OCI-LY7 (cell line): ENCODE measurements around the gene MRPS22. TPM values are rescaled to one million over a fixed set of nuclear protein-coding genes. Genes with fewer than 3 reads are reported as not detected.

Source experiments
- BruUV-seq: library from RNA; stranded (reverse); fragments of 400-500 nt; replicated peaks from 2 replicates; lab custom pipeline; 2021; lab: Mats Ljungman, UMichigan
- CTCF ChIA-PET: fragments of 300-600 bp; sonication (Branson Sonifier 250); formaldehyde crosslinking; loops from one replicate; lab custom pipeline; 2022; ENCODE audit warnings: antibody characterized with exemption; ENCODE audit not compliant: unreplicated experiment; lab: Charles Lee
- POLR2A ChIA-PET: fragments of 300-600 bp; sonication (Branson Sonifier 250); formaldehyde crosslinking; loops from one replicate; lab custom pipeline; 2022; ENCODE audit warnings: antibody characterized with exemption; lab: Charles Lee
- DNase-seq: peaks from one replicate; pipeline ENCODE4 v3.0.0-alpha.2; 2015; ENCODE audit warnings: low spot score
- H2AFZ ChIP-seq: fragments of 200-600 bp; sonication (generic), shearing (Covaris generic); 2 replicates; pipeline ENCODE4 v1.6.1; 2014; ENCODE audit warnings: mild to moderate bottlenecking, antibody characterized with exemption, low read length, moderate library complexity
- H3K27ac ChIP-seq: fragments of 200-600 bp; sonication (generic); 2 replicates; pipeline ENCODE4 v1.5.1; 2014; ENCODE audit warnings: mixed run types, low read depth, mild to moderate bottlenecking, moderate library complexity, low read length, inconsistent platforms; ENCODE audit not compliant: poor library complexity, severe bottlenecking
- H3K36me3 ChIP-seq: fragments of 200-600 bp; sonication (generic); 2 replicates; pipeline ENCODE4 v1.6.1; 2014; ENCODE audit warnings: mild to moderate bottlenecking, antibody characterized with exemption, low read length, moderate library complexity, mixed read lengths; ENCODE audit not compliant: insufficient read depth
- H3K4me1 ChIP-seq: fragments of 200-600 bp; sonication (generic); 2 replicates; pipeline ENCODE4 v1.5.1; 2014; ENCODE audit warnings: mild to moderate bottlenecking, low read length; ENCODE audit not compliant: insufficient read depth, poor library complexity, severe bottlenecking
- H3K4me2 ChIP-seq: fragments of 200-600 bp; sonication (generic); 2 replicates; pipeline ENCODE4 v1.6.1; 2014; ENCODE audit warnings: mild to moderate bottlenecking, low read length
- H3K4me3 ChIP-seq: fragments of 200-600 bp; sonication (generic); 2 replicates; pipeline ENCODE4 v1.5.1; 2014; ENCODE audit warnings: mild to moderate bottlenecking, low read depth, low read length; ENCODE audit not compliant: poor library complexity, severe bottlenecking
- H3K79me2 ChIP-seq: fragments of 200-600 bp; sonication (generic); 2 replicates; pipeline ENCODE4 v1.6.1; 2016; ENCODE audit warnings: low read depth, mild to moderate bottlenecking, low read length, moderate library complexity, mixed read lengths; ENCODE audit not compliant: insufficient read depth
- H3K9me2 ChIP-seq: fragments of 200-600 bp; sonication (generic); 2 replicates; pipeline ENCODE4 v1.6.1; 2016; ENCODE audit warnings: mild to moderate bottlenecking, low read length, mixed read lengths; ENCODE audit not compliant: insufficient read depth
- H3K9me3 ChIP-seq: fragments of 200-600 bp; sonication (generic); 2 replicates; pipeline ENCODE4 v1.6.1; 2014; ENCODE audit warnings: mild to moderate bottlenecking, mixed run types, low read length, mixed read lengths
- H4K20me1 ChIP-seq: fragments of 200-600 bp; sonication (generic); 2 replicates; pipeline ENCODE4 v1.6.1; 2014; ENCODE audit warnings: mild to moderate bottlenecking, antibody characterized with exemption, low read length, moderate library complexity, mixed read lengths; ENCODE audit not compliant: insufficient read depth
- EZH2phosphoT487 ChIP-seq: fragments of 200-600 bp; sonication (generic); IDR thresholded peaks from 2 replicates; pipeline ENCODE4 v1.6.1; 2018; ENCODE audit warnings: low read depth, borderline replicate concordance, mild to moderate bottlenecking, mixed run types, antibody characterized with exemption, low read length, moderate library complexity, mixed read lengths
- intact Hi-C: fragments of 100-400 bp; cut with micrococcal nuclease; formaldehyde crosslinking; loops from one replicate; pipeline ENCODE4 v1.10.0; 2022; ENCODE audit not compliant: unreplicated experiment
- total RNA-seq, 2 experiments: library from RNA; depleted of rRNA in 1 of 2; stranded (reverse); fragments of >200 nt in 1 of 2; shearing (Covaris generic) in 1 of 2; gene quantifications; 2 replicates each; pipeline ENCODE4 v1.2.3, GENCODE V29; 2014 to 2022
- TF ChIP-seq, protein P1 (sequence below): fragments of 200-600 bp; sonication (generic); conservative IDR thresholded peaks from 2 replicates; pipeline ENCODE4 v1.5.1; 2014; ENCODE audit warnings: mild to moderate bottlenecking, antibody characterized with exemption, low read length, moderate library complexity, mixed read lengths

Gene MRPS22
- total RNA-seq, 2 experiments from 2014 or later, result 54.9 to 61.4 TPM

DNA sequence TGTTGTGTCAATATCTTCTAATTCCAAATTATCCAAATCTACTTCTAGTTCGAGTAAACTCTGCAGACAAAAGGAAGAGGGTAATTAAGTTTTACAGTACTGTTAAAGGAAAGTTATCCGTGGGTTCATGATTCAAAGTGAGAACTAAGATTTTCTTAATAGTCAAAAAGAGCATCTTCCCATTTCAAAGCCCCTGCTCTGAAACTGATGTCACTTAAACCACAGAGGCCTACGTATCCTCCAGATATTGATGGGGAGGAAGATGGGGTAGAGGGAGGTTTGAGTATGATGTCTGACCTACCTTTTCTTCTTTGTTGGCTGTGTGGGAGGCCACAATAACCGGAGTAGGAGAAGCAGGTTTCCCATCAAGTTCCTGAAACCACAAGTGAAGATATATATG, 14.1 kb downstream of the MRPS22 start:
- ChIA-PET POLR2A (interaction anchor here (1.2 kb wide), 1 partner anchor 13 kb away, joined by 3 read pairs; no protein-coding TSS in a partner anchor), CTCF (no interaction called here)
- peaks cover 99% of the 10 kb centered on the region for H3K36me3 ChIP-seq
- H3K4me3 ChIP-seq, result no peak overlapping the region
- H3K4me2 ChIP-seq, result no peak overlapping the region
- no peaks in the 10 kb centered on the region for H3K4me1 ChIP-seq
- H3K27ac ChIP-seq, result no peak overlapping the region
- H4K20me1 ChIP-seq, result no peaks in the 10 kb centered on the region; the same call in 1 of the 2 replicates
- H3K9me3 ChIP-seq, result no peaks in the 10 kb centered on the region
- BruUV-seq, result no TSS peak
- no peak overlapping the region for H2AFZ ChIP-seq
- H3K9me2 ChIP-seq, result no peaks in the 10 kb centered on the region
- TF ChIP-seq, protein P1, sequence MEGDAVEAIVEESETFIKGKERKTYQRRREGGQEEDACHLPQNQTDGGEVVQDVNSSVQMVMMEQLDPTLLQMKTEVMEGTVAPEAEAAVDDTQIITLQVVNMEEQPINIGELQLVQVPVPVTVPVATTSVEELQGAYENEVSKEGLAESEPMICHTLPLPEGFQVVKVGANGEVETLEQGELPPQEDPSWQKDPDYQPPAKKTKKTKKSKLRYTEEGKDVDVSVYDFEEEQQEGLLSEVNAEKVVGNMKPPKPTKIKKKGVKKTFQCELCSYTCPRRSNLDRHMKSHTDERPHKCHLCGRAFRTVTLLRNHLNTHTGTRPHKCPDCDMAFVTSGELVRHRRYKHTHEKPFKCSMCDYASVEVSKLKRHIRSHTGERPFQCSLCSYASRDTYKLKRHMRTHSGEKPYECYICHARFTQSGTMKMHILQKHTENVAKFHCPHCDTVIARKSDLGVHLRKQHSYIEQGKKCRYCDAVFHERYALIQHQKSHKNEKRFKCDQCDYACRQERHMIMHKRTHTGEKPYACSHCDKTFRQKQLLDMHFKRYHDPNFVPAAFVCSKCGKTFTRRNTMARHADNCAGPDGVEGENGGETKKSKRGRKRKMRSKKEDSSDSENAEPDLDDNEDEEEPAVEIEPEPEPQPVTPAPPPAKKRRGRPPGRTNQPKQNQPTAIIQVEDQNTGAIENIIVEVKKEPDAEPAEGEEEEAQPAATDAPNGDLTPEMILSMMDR, result no peak
- TF ChIP-seq EZH2phosphoT487, result no peak
- intact Hi-C loops, result no loop called here
- DNase-seq, result no peak
- H3K79me2 ChIP-seq, result no peaks in the 10 kb centered on the region

DNA sequence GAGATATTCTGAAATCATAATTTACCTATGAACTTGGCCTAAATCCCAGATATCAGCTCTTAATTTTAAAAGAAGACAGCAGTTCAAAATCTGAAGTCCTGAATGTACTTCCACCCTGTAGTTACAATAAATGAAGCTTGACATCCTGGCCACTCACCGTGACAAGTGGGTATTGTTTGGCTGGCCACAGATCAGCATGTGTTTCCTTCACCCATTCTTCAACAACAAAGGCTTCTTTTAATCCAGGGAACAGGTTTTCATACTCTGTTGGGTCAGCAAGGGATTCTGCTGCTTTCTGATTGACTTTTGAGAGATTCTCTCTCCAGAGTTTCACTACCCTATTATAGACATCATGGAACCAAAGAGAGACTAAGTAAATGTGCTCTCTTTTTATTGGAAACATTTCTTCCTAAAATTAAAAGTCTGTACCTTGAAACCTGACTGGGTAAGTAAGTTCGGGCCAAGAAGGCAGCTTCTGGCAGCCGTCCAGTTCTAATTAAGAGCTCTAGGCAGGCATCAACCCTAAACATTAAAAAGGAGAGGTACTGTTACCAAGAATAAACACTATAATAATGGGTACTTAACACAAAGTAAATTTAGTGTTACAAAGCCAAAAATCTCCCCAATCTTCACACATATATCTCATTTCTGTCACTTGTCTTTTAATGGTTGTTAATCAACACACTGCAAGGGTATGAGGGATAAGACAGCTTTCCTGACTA, 15.2 kb downstream of the MRPS22 start:
- BruUV-seq, result no TSS peak
- Histone ChIP-seq H3K27ac (no peak overlapping the region), H3K9me3 (no peaks in the 10 kb centered on the region), H3K4me3 (no peak overlapping the region), H2AFZ (no peak overlapping the region), H3K36me3 (peaks cover 99% of the 10 kb centered on the region), H4K20me1 (no peaks in the 10 kb centered on the region; the same call in 1 of the 2 replicates), H3K79me2 (no peaks in the 10 kb centered on the region), H3K4me2 (no peak overlapping the region), H3K9me2 (no peaks in the 10 kb centered on the region), H3K4me1 (no peaks in the 10 kb centered on the region)
- ChIA-PET CTCF (no interaction called here), POLR2A (interaction anchor here (1.2 kb wide), 1 partner anchor 15 kb away, joined by 3 read pairs; no protein-coding TSS in a partner anchor)
- TF ChIP-seq, protein P1, result no peak
- no peak for TF ChIP-seq EZH2phosphoT487
- intact Hi-C loops, result no loop called here
- no peak for DNase-seq

DNA sequence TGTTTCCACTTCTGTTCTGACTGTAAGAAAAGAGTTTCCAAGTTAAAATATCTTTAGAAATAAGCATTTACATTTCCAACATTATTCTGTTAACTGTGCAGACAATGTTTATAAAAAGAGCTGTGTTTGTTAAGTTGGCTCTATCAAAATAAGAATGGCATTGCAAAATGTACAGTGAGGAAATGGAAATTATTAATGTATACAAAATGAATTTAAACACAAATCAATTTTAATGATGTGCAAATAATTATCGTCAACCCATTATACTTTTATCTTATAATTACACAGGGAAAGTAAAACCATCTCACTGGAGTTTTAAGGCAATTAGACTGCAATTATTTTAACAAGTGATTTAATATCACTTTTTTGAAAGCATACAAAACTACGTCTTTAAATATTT, 17.5 kb downstream of the MRPS22 start:
- ChIA-PET POLR2A (interaction anchor here (0.8 to 1.3 kb wide), 2 partner anchors 15 to 29 kb away, joined by 3 to 5 read pairs; partner anchors contain the start of gene COPB2), CTCF (no interaction called here)
- no peak overlapping the region for H3K27ac ChIP-seq
- no peak overlapping the region for H2AFZ ChIP-seq
- no peaks in the 10 kb centered on the region for H3K4me1 ChIP-seq
- H3K79me2 ChIP-seq, result no peaks in the 10 kb centered on the region
- H4K20me1 ChIP-seq, result no peaks in the 10 kb centered on the region; the same call in 1 of the 2 replicates
- H3K9me2 ChIP-seq, result no peaks in the 10 kb centered on the region
- H3K4me3 ChIP-seq, result no peak overlapping the region
- H3K9me3 ChIP-seq, result no peaks in the 10 kb centered on the region
- DNase-seq, result no peak
- H3K4me2 ChIP-seq, result no peak overlapping the region
- no TSS peak for BruUV-seq
- intact Hi-C loops, result no loop called here
- TF ChIP-seq, protein P1, result no peak
- TF ChIP-seq EZH2phosphoT487, result no peak
- peaks cover 99% of the 10 kb centered on the region for H3K36me3 ChIP-seq
